Neural cell (in vitro differentiated cells): Measurements from ENCODE around the gene CDKL4.
"Not testable (repeated sequence)": the region's sequence is repeated elsewhere in the genome, so short reads cannot be mapped to it uniquely, and the experiment has no call there.

Experiments used
- EZH2 ChIP-seq: fragments of 200-600, 300-800 bp; shearing (Covaris generic), sonication (generic); IDR thresholded peaks from 2 replicates; pipeline ENCODE4 v1.6.1; 2014; ENCODE audit warnings: antibody characterized with exemption, low read length, borderline replicate concordance, mild to moderate bottlenecking; ENCODE audit not compliant: insufficient read depth, poor library complexity, severe bottlenecking
- MXI1 ChIP-seq: fragments of 450-650 bp; conservative IDR thresholded peaks from 2 replicates; pipeline ENCODE4 v1.6.1; 2014; ENCODE audit warnings: antibody characterized with exemption, mild to moderate bottlenecking; ENCODE audit not compliant: poor library complexity, severe bottlenecking
- POLR2AphosphoS5 ChIP-seq: IDR thresholded peaks from 2 replicates; pipeline ENCODE4 v1.6.1; 2012
- RAD21 ChIP-seq: fragments of 450-650 bp; conservative IDR thresholded peaks from 2 replicates; pipeline ENCODE4 v1.6.1; 2014; ENCODE audit warnings: antibody characterized with exemption, mild to moderate bottlenecking, moderate library complexity
- SMC3 ChIP-seq: fragments of 450-650 bp; conservative IDR thresholded peaks from 2 replicates; pipeline ENCODE4 v1.6.1; 2014; ENCODE audit warnings: antibody characterized with exemption, mild to moderate bottlenecking, moderate library complexity; ENCODE audit not compliant: poor library complexity
- TAF1 ChIP-seq: IDR thresholded peaks from 2 replicates; pipeline ENCODE4 v1.6.1; 2012; ENCODE audit warnings: low read depth
- TF ChIP-seq, protein P1 (sequence below): IDR thresholded peaks from 2 replicates; pipeline ENCODE4 v1.6.1; 2012; ENCODE audit warnings: borderline replicate concordance
- TF ChIP-seq, protein P2 (sequence below): fragments of 450-650 bp; IDR thresholded peaks from 2 replicates; pipeline ENCODE4 v1.5.1; 2014; ENCODE audit warnings: antibody characterized with exemption, mild to moderate bottlenecking, moderate library complexity; ENCODE audit not compliant: poor library complexity, severe bottlenecking

DNA sequence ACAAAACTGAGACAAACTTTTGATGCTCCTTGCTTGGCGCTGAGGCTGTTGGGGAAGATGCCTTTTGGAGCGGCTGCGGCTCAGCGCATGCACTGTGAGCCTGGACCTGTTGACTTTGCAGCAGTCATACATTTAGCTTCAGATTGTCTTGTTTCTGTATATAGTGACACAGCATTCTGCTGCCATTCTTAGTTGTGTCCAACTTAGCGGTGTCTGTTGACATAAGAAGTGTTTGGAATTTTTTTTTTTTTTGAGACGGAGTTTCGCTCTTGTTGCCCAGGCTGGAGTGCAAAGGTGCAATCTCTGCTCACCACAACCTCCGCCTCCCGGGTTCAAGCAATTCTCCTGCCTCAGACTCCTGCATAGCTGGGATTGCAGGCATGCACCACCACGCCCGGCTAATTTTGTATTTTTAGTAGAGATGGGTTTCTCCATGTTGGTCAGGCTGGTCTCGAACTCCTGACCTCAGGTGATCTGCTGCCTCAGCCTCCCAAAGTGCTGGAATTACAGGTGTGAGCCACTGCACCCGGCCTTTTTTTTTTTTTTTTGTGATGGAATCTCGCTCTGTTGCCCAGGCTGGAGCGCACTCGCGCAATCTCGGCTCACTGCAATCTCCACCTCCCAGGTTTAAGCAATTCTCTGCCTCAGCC is 105.5 kb downstream of the CDKL4 start:
- TF ChIP-seq, protein P1, sequence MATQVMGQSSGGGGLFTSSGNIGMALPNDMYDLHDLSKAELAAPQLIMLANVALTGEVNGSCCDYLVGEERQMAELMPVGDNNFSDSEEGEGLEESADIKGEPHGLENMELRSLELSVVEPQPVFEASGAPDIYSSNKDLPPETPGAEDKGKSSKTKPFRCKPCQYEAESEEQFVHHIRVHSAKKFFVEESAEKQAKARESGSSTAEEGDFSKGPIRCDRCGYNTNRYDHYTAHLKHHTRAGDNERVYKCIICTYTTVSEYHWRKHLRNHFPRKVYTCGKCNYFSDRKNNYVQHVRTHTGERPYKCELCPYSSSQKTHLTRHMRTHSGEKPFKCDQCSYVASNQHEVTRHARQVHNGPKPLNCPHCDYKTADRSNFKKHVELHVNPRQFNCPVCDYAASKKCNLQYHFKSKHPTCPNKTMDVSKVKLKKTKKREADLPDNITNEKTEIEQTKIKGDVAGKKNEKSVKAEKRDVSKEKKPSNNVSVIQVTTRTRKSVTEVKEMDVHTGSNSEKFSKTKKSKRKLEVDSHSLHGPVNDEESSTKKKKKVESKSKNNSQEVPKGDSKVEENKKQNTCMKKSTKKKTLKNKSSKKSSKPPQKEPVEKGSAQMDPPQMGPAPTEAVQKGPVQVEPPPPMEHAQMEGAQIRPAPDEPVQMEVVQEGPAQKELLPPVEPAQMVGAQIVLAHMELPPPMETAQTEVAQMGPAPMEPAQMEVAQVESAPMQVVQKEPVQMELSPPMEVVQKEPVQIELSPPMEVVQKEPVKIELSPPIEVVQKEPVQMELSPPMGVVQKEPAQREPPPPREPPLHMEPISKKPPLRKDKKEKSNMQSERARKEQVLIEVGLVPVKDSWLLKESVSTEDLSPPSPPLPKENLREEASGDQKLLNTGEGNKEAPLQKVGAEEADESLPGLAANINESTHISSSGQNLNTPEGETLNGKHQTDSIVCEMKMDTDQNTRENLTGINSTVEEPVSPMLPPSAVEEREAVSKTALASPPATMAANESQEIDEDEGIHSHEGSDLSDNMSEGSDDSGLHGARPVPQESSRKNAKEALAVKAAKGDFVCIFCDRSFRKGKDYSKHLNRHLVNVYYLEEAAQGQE, result not testable (repeated sequence)
- not testable (repeated sequence) for TF ChIP-seq TAF1, MXI1, EZH2, RAD21, SMC3, POLR2AphosphoS5
- TF ChIP-seq, protein P2, sequence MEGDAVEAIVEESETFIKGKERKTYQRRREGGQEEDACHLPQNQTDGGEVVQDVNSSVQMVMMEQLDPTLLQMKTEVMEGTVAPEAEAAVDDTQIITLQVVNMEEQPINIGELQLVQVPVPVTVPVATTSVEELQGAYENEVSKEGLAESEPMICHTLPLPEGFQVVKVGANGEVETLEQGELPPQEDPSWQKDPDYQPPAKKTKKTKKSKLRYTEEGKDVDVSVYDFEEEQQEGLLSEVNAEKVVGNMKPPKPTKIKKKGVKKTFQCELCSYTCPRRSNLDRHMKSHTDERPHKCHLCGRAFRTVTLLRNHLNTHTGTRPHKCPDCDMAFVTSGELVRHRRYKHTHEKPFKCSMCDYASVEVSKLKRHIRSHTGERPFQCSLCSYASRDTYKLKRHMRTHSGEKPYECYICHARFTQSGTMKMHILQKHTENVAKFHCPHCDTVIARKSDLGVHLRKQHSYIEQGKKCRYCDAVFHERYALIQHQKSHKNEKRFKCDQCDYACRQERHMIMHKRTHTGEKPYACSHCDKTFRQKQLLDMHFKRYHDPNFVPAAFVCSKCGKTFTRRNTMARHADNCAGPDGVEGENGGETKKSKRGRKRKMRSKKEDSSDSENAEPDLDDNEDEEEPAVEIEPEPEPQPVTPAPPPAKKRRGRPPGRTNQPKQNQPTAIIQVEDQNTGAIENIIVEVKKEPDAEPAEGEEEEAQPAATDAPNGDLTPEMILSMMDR, result not testable (repeated sequence)
